Endothelial cell of umbilical vein (primary cell): ENCODE results near the gene COL23A1. TPM values are rescaled to one million over a fixed set of nuclear protein-coding genes. Genes with fewer than 3 reads are reported as not detected.

Experiments used
- BruUV-seq: library from RNA; stranded (reverse); fragments of 400-500 nt; replicated peaks from 2 replicates; lab custom pipeline; 2021; lab: Mats Ljungman, UMichigan
- CTCF ChIA-PET: fragments of 300-600, 350-600 bp; sonication (Branson Sonifier 250); formaldehyde crosslinking; loops from one replicate; lab custom pipeline; 2021; ENCODE audit warnings: antibody characterized with exemption, inconsistent platforms; lab: Charles Lee
- POLR2A ChIA-PET: fragments of 300-600, 350-600 bp; sonication (Branson Sonifier 250); formaldehyde crosslinking; loops from one replicate; lab custom pipeline; 2021; ENCODE audit warnings: antibody characterized with exemption, inconsistent platforms; lab: Charles Lee
- DNase-seq: peaks from one replicate; pipeline ENCODE4 v3.0.0-alpha.2; 2011; ENCODE audit warnings: low read depth, low spot score
- FAIRE-seq: peaks from 2 replicates; lab custom pipeline; 2011; peaks lifted over from hg19 to GRCh38; lab: Jason Lieb, UNC
- H2AFZ ChIP-seq: 2 replicates; pipeline ENCODE4 v1.6.0; 2012; ENCODE audit warnings: low read depth, low read length, control low read depth, inconsistent platforms
- H3K27ac ChIP-seq: 2 replicates; pipeline ENCODE4 v1.5.1; 2011; ENCODE audit warnings: low read depth, mild to moderate bottlenecking, control low read depth, low read length, moderate library complexity; ENCODE audit not compliant: insufficient read depth
- H3K27me3 ChIP-seq, 2 experiments: 2 replicates each; pipeline versions ENCODE4 v1.6.0 to v1.6.1; 2011; ENCODE audit warnings: low read length in 2 of 2, mixed read lengths in 1 of 2; ENCODE audit not compliant: control insufficient read depth in 2 of 2, insufficient read depth in 2 of 2
- H3K36me3 ChIP-seq, 2 experiments: 2 replicates in 1 of 2; 3 replicates in 1 of 2; pipeline ENCODE4 v1.5.1; 2011; ENCODE audit warnings: low read length in 2 of 2, mild to moderate bottlenecking in 1 of 2, moderate library complexity in 1 of 2; ENCODE audit not compliant: control insufficient read depth in 2 of 2, insufficient read depth in 2 of 2; ENCODE audit errors: extremely low read depth in 1 of 2
- H3K4me1 ChIP-seq: 3 replicates; pipeline ENCODE4 v1.5.1; 2011; ENCODE audit warnings: mild to moderate bottlenecking, low read length; ENCODE audit not compliant: control insufficient read depth, insufficient read depth; ENCODE audit errors: extremely low read depth
- H3K4me2 ChIP-seq: 2 replicates; pipeline ENCODE4 v1.6.1; 2011; ENCODE audit warnings: low read length, control low read depth, mixed read lengths; ENCODE audit not compliant: insufficient read depth
- H3K4me3 ChIP-seq, 3 experiments: fragments of 200-600 bp in 1 of 3; sonication (generic), shearing (Covaris generic) in 1 of 3; replicated peaks in 1 of 3; 2 replicates each; pipeline ENCODE4 v1.5.1; 2011 to 2016; ENCODE audit warnings: control low read depth in 3 of 3, low read length in 3 of 3, mild to moderate bottlenecking in 2 of 3, inconsistent platforms in 1 of 3, low read depth in 1 of 3, moderate library complexity in 1 of 3; ENCODE audit not compliant: insufficient read depth in 1 of 3
- H3K79me2 ChIP-seq: 2 replicates; pipeline ENCODE4 v1.6.0; 2012; ENCODE audit warnings: low read length, inconsistent platforms; ENCODE audit not compliant: control insufficient read depth, insufficient read depth
- H3K9ac ChIP-seq: replicated peaks from 2 replicates; pipeline ENCODE3; 2011; ENCODE audit warnings: low read length, control low read depth; ENCODE audit not compliant: insufficient read depth; ENCODE audit errors: extremely low read depth
- H3K9me1 ChIP-seq: replicated peaks from 3 replicates; pipeline ENCODE4 v1.6.0; 2011; ENCODE audit warnings: mild to moderate bottlenecking, low read length; ENCODE audit not compliant: control insufficient read depth, insufficient read depth; ENCODE audit errors: extremely low read depth
- H3K9me3 ChIP-seq: replicated peaks from 2 replicates; pipeline ENCODE4 v1.5.1; 2012; ENCODE audit warnings: low read length, inconsistent platforms; ENCODE audit not compliant: control insufficient read depth, insufficient read depth
- H4K20me1 ChIP-seq: replicated peaks from 2 replicates; pipeline ENCODE3; 2011; ENCODE audit warnings: mild to moderate bottlenecking, low read length; ENCODE audit not compliant: control insufficient read depth, insufficient read depth; ENCODE audit errors: extremely low read depth
- CTCF ChIP-seq, 2 donors: IDR thresholded peaks; 1 replicate in 1 of 2; 2 replicates in 1 of 2; pipeline ENCODE4 v1.5.1; 2011; ENCODE audit warnings: low read length in 2 of 2, mild to moderate bottlenecking in 2 of 2, moderate library complexity in 2 of 2, control low read depth in 1 of 2, inconsistent platforms in 1 of 2, low read depth in 1 of 2; ENCODE audit not compliant: insufficient read depth in 1 of 2; ENCODE audit errors: extremely low read depth in 1 of 2
- EZH2 ChIP-seq: IDR thresholded peaks from 2 replicates; pipeline ENCODE4 v1.6.1; 2012; ENCODE audit warnings: borderline replicate concordance, low read depth, mild to moderate bottlenecking, moderate library complexity, low read length, inconsistent platforms; ENCODE audit not compliant: severe bottlenecking
- FOS ChIP-seq: IDR thresholded peaks from 2 replicates; pipeline ENCODE4 v1.6.1; 2011; ENCODE audit warnings: mild to moderate bottlenecking, low read length, moderate library complexity, borderline replicate concordance; ENCODE audit not compliant: insufficient read depth
- GATA2 ChIP-seq: IDR thresholded peaks from 2 replicates; pipeline ENCODE4 v1.7.0; 2011; ENCODE audit warnings: low read depth, mild to moderate bottlenecking, moderate library complexity, mixed read lengths, low read length; ENCODE audit not compliant: insufficient read length, insufficient read depth
- JUN ChIP-seq: IDR thresholded peaks from 2 replicates; pipeline ENCODE4 v1.6.1; 2011; ENCODE audit warnings: borderline replicate concordance, low read depth; ENCODE audit not compliant: insufficient read length, insufficient read depth
- MAX ChIP-seq: IDR thresholded peaks from 2 replicates; pipeline ENCODE4 v1.6.1; 2011; ENCODE audit not compliant: insufficient read depth, insufficient read length
- MYC ChIP-seq: IDR thresholded peaks from one replicate; pipeline ENCODE4 v1.6.1; 2011; ENCODE audit warnings: mild to moderate bottlenecking, low read depth, low read length
- POLR2A ChIP-seq: IDR thresholded peaks from 2 replicates; pipeline ENCODE4 v1.6.1; 2012; ENCODE audit warnings: low read depth, mild to moderate bottlenecking, control low read depth, low read length
- POLR2AphosphoS5 ChIP-seq: IDR thresholded peaks from 2 replicates; pipeline ENCODE4 v1.6.1; 2012; ENCODE audit warnings: low read depth, mild to moderate bottlenecking, control low read depth, low read length, moderate library complexity; ENCODE audit not compliant: insufficient read depth
- dilution Hi-C: fragments of 300-500 bp; cut with MboI; formaldehyde crosslinking; loops from one replicate; pipeline ENCODE4 v1.15.0; 2019; ENCODE audit warnings: low sequenced_read_pairs; ENCODE audit not compliant: extremely low pct_ligation_motif_present
- intact Hi-C: fragments of 100-400 bp; cut with micrococcal nuclease; formaldehyde crosslinking; loops from one replicate; pipeline ENCODE4 v1.10.0; 2022
- polyA plus RNA-seq, 4 experiments: library from polyadenylated mRNA; depleted of rRNA in 3 of 4; stranded (reverse) in 3 of 4; unstranded in 1 of 4; fragments of >200 nt; gene quantifications; 2 replicates each; pipeline versions ENCODE4 v1.2.1 to v1.2.3, GENCODE V29; 2011 to 2012; ENCODE audit warnings: missing spikeins in 1 of 4
- total RNA-seq: library from RNA; stranded (reverse); gene quantifications from 2 replicates; pipeline ENCODE4 v1.2.3, GENCODE V29; 2021

COL23A1 gene
- total and polyA plus RNA-seq, 2 donors (not counting 3 experiments of a cell fraction or from before 2014, with no cell fraction given): not detected

- no peaks in the 10 kb centered on the region for H3K27me3 ChIP-seq
- POLR2A ChIA-PET: no interaction called here
- FAIRE-seq (no peak), DNase-seq (no peak)
- no peaks in the 10 kb centered on the region for H3K36me3 ChIP-seq
- intact Hi-C loops: no loop called here
- H3K4me2 ChIP-seq: no peak overlapping the region
- no peak overlapping the region for H3K27ac ChIP-seq
- no peak overlapping the region for H3K4me3 ChIP-seq
- H3K9ac ChIP-seq: no peak overlapping the region
- no TSS peak for BruUV-seq
- H3K79me2 ChIP-seq: no peaks in the 10 kb centered on the region
- no peaks in the 10 kb centered on the region for H3K9me1 ChIP-seq
- no peaks in the 10 kb centered on the region for H4K20me1 ChIP-seq
- H3K9me3 ChIP-seq: no peaks in the 10 kb centered on the region
- CTCF ChIA-PET: no interaction called here
- TF ChIP-seq MYC (no peak), EZH2 (no peak), JUN (no peak), MAX (no peak), POLR2A (no peak), GATA2 (no peak), FOS (no peak), CTCF (IDR thresholded peaks at IDR 0.05; ENCODE audit: extremely low read depth in 1 of 2, insufficient read depth in 1 of 2, low read depth in 1 of 2, low read length in 2 of 2) (no peak), POLR2AphosphoS5 (no peak)
- H2AFZ ChIP-seq: no peak overlapping the region
- H3K4me1 ChIP-seq: no peaks in the 10 kb centered on the region
- dilution Hi-C loops: no loop called here
These were observed 282.7 kb downstream of the COL23A1 start for GRCh38 chr5:178307267-178308045.
